HepG2 (cell line): ENCODE data around the gene CNPY4. TPM values are rescaled to one million over a fixed set of nuclear protein-coding genes. Genes with fewer than 3 reads are reported as not detected.

Experiments
- ARNT ChIP-seq: fragments of 450-650 bp; IDR thresholded peaks from 2 replicates; pipeline ENCODE4 v1.6.1; 2017
- GPN1 ChIP-seq: sonication (generic); formaldehyde crosslinking; IDR thresholded peaks from 2 replicates; pipeline ENCODE4 v1.5.1; 2020; ENCODE audit warnings: missing genetic modification reagents, borderline replicate concordance
- HINFP ChIP-seq: sonication (generic); formaldehyde crosslinking; IDR thresholded peaks from 2 replicates; pipeline ENCODE4 v1.4.0; 2020; ENCODE audit warnings: low read depth, mild to moderate bottlenecking, missing genetic modification reagents
- HMGXB3 ChIP-seq: sonication (generic); formaldehyde crosslinking; IDR thresholded peaks from 2 replicates; pipeline ENCODE4 v1.4.0; 2020; ENCODE audit warnings: missing genetic modification reagents, borderline replicate concordance
- KDM3A ChIP-seq: IDR thresholded peaks from 2 replicates; pipeline ENCODE4 v1.6.1; 2018; ENCODE audit warnings: low read depth, missing compliant biosample characterization
- MIER3 ChIP-seq: IDR thresholded peaks from 2 replicates; pipeline ENCODE4 v1.6.1; 2016; ENCODE audit warnings: missing compliant biosample characterization, borderline replicate concordance
- NR2F6 ChIP-seq, 2 experiments: IDR thresholded peaks; 2 replicates each; pipeline ENCODE4 v1.6.1; 2016; ENCODE audit warnings: antibody characterized with exemption in 1 of 2, mild to moderate bottlenecking in 1 of 2
- SOX13 ChIP-seq, 3 experiments: fragments of 450-650 bp in 1 of 3; sonication (generic) in 1 of 3; formaldehyde crosslinking in 1 of 3; IDR thresholded peaks in 2 of 3; conservative IDR thresholded peaks in 1 of 3; 2 replicates each; pipeline versions ENCODE4 v1.5.0 to v1.6.1; 2016 to 2020; ENCODE audit warnings: antibody characterized with exemption in 1 of 3, mild to moderate bottlenecking in 1 of 3, missing compliant biosample characterization in 1 of 3, missing genetic modification reagents in 1 of 3, moderate library complexity in 1 of 3
- TARDBP ChIP-seq: sonication (generic); formaldehyde crosslinking; IDR thresholded peaks from 2 replicates; pipeline ENCODE4 v1.8.0; 2022; ENCODE audit warnings: mild to moderate bottlenecking, missing genetic modification reagents
- ZFYVE20 ChIP-seq: sonication (generic); formaldehyde crosslinking; IDR thresholded peaks from 2 replicates; pipeline ENCODE4 v1.8.0; 2023; ENCODE audit warnings: low read depth, mild to moderate bottlenecking, moderate library complexity, missing genetic modification reagents, borderline replicate concordance
- ZNF33B ChIP-seq: sonication (generic); formaldehyde crosslinking; IDR thresholded peaks from 2 replicates; pipeline ENCODE4 v1.5.1; 2020; ENCODE audit warnings: mild to moderate bottlenecking, missing genetic modification reagents
- ZNF567 ChIP-seq: sonication (generic); formaldehyde crosslinking; IDR thresholded peaks from 2 replicates; pipeline ENCODE4 v1.8.1; 2023; ENCODE audit warnings: mild to moderate bottlenecking, missing genetic modification reagents, borderline replicate concordance
- ZNF570 ChIP-seq: sonication (generic); formaldehyde crosslinking; IDR thresholded peaks from 2 replicates; pipeline ENCODE4 v1.4.0; 2020; ENCODE audit warnings: mild to moderate bottlenecking, missing genetic modification reagents, borderline replicate concordance
- ZSCAN20 ChIP-seq: sonication (generic); formaldehyde crosslinking; IDR thresholded peaks from 2 replicates; pipeline ENCODE4 v1.4.0; 2020; ENCODE audit warnings: missing genetic modification reagents, mild to moderate bottlenecking, borderline replicate concordance
- polyA plus RNA-seq, 8 experiments: library from polyadenylated mRNA; depleted of rRNA in 3 of 8; stranded (reverse) in 7 of 8; unstranded in 1 of 8; fragments of >200 nt; fragmentation: Illumina TruSeq in 4 of 8; extraction: Trizol in 4 of 8; gene quantifications; 2 replicates each; pipeline versions ENCODE4 v1.2.1 to v1.2.3, GENCODE V29; 2011 to 2016; ENCODE audit warnings: low read depth in 4 of 8, missing spikeins in 1 of 8, mixed read lengths in 1 of 8; ENCODE audit not compliant: insufficient read depth in 1 of 8
- total RNA-seq, 5 experiments: library from RNA; depleted of rRNA; stranded (reverse); fragments of >200 nt; fragmentation: Illumina TruSeq; extraction: Trizol; gene quantifications; 2 replicates each; pipeline ENCODE4 v1.2.3, GENCODE V29; 2016; ENCODE audit warnings: low read depth in 1 of 5
- TF ChIP-seq, protein P1 (sequence below): sonication (generic); formaldehyde crosslinking; IDR thresholded peaks from 2 replicates; pipeline ENCODE4 v1.9.0; 2021; ENCODE audit warnings: mild to moderate bottlenecking, missing genetic modification reagents

CNPY4 gene
- total and polyA plus RNA-seq, 2 of the 13 experiments (the other 11 are each of a cell fraction or from before 2014, with no cell fraction given) = 6.2 to 12.7 TPM

GRCh38 chr7:100100420-100101015 lies 18.9 kb upstream of the CNPY4 start (continued):
- TF ChIP-seq HMGXB3 (peak; percentile 66; the same call in 1 of the 2 replicates), GPN1 (CRISPR knock-in tag) (no peak), MIER3 (CRISPR knock-in tag) (peak; percentile 44; the same call in 1 of the 2 replicates), ZNF570 (CRISPR knock-in tag) (no peak), KDM3A (CRISPR knock-in tag) (0 out of 2 replicates have a peak, but pooled peaks have one; percentile 49), SOX13 (IDR thresholded peaks at IDR 0.05) (no peak; the same call in 1 of the 2 replicates), SOX13 (CRISPR knock-in tag; conservative IDR thresholded peaks at IDR 0.05 in 1 of 2, IDR thresholded peaks at IDR 0.05 in 1 of 2) (peak in 1 of 2 experiments; percentile 64; a peak in 2 of 4 replicates), TARDBP (CRISPR knock-in tag) (peak; percentile 79), ZFYVE20 (CRISPR knock-in tag) (peak; percentile 41; the same call in 1 of the 2 replicates), NR2F6 (IDR thresholded peaks at IDR 0.05) (no peak), NR2F6 (CRISPR knock-in tag; IDR thresholded peaks at IDR 0.05) (0 out of 2 replicates have a peak, but pooled peaks have one; percentile 20), ZNF567 (CRISPR knock-in tag) (0 out of 2 replicates have a peak, but pooled peaks have one; percentile 72), HINFP (CRISPR knock-in tag) (peak; percentile 71), ARNT (no peak), ZNF33B (peak; percentile 35; the same call in 1 of the 2 replicates), ZSCAN20 (CRISPR knock-in tag) (no peak)
- TF ChIP-seq, protein P1, sequence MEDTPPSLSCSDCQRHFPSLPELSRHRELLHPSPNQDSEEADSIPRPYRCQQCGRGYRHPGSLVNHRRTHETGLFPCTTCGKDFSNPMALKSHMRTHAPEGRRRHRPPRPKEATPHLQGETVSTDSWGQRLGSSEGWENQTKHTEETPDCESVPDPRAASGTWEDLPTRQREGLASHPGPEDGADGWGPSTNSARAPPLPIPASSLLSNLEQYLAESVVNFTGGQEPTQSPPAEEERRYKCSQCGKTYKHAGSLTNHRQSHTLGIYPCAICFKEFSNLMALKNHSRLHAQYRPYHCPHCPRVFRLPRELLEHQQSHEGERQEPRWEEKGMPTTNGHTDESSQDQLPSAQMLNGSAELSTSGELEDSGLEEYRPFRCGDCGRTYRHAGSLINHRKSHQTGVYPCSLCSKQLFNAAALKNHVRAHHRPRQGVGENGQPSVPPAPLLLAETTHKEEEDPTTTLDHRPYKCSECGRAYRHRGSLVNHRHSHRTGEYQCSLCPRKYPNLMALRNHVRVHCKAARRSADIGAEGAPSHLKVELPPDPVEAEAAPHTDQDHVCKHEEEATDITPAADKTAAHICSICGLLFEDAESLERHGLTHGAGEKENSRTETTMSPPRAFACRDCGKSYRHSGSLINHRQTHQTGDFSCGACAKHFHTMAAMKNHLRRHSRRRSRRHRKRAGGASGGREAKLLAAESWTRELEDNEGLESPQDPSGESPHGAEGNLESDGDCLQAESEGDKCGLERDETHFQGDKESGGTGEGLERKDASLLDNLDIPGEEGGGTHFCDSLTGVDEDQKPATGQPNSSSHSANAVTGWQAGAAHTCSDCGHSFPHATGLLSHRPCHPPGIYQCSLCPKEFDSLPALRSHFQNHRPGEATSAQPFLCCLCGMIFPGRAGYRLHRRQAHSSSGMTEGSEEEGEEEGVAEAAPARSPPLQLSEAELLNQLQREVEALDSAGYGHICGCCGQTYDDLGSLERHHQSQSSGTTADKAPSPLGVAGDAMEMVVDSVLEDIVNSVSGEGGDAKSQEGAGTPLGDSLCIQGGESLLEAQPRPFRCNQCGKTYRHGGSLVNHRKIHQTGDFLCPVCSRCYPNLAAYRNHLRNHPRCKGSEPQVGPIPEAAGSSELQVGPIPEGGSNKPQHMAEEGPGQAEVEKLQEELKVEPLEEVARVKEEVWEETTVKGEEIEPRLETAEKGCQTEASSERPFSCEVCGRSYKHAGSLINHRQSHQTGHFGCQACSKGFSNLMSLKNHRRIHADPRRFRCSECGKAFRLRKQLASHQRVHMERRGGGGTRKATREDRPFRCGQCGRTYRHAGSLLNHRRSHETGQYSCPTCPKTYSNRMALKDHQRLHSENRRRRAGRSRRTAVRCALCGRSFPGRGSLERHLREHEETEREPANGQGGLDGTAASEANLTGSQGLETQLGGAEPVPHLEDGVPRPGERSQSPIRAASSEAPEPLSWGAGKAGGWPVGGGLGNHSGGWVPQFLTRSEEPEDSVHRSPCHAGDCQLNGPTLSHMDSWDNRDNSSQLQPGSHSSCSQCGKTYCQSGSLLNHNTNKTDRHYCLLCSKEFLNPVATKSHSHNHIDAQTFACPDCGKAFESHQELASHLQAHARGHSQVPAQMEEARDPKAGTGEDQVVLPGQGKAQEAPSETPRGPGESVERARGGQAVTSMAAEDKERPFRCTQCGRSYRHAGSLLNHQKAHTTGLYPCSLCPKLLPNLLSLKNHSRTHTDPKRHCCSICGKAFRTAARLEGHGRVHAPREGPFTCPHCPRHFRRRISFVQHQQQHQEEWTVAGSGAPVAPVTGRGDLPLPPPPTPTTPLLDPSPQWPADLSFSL (CRISPR knock-in tag) = no peak
